ENCODE results near the gene FBXO46. TPM values are rescaled to one million over a fixed set of nuclear protein-coding genes. Genes with fewer than 3 reads are reported as not detected.
A peak's percentile ranks its signal among the peaks of the same experiment; 100 is the strongest.

Gene FBXO46
- 6.8 TPM for total RNA-seq
- polyA plus RNA-seq: 18.8 TPM
- long read RNA-seq, donor 1, partial matches to known transcripts: 0 of 1 reads
- long read RNA-seq, donor 1, other reads (novel, unspliced or antisense): 0 of 1 reads
- long read RNA-seq, donor 2, transcript FBXO46-201 (2 exons, 3,001 nt): major isoform, 6 of 8 reads
- long read RNA-seq, donor 2, partial matches to known transcripts: 0 of 8 reads
- long read RNA-seq, donor 2, other reads (novel, unspliced or antisense): 0 of 8 reads
- long read RNA-seq, donor 3, partial matches to known transcripts: 28 of 30 reads
- long read RNA-seq, donor 3, other reads (novel, unspliced or antisense): 0 of 30 reads
- long read RNA-seq, donor 4, partial matches to known transcripts: 0 of 2 reads
- long read RNA-seq, donor 4, other reads (novel, unspliced or antisense): 0 of 2 reads
- long read RNA-seq, donor 5, partial matches to known transcripts: 0 of 3 reads
- long read RNA-seq, donor 5, other reads (novel, unspliced or antisense): 0 of 3 reads
- long read RNA-seq, donor 6, partial matches to known transcripts: 0 of 5 reads
- long read RNA-seq, donor 6, other reads (novel, unspliced or antisense): 0 of 5 reads
- long read RNA-seq, donor 7, partial matches to known transcripts: 0 of 4 reads
- long read RNA-seq, donor 7, other reads (novel, unspliced or antisense): 0 of 4 reads
- long read RNA-seq, donor 8: 0 reads
- long read RNA-seq, donor 9: 0 reads
- long read RNA-seq, donor 10, partial matches to known transcripts: 0 of 1 reads
- long read RNA-seq, donor 10, other reads (novel, unspliced or antisense): 0 of 1 reads

GRCh38 chr19:45730368-45731288, at the start of gene FBXO46:
Gene FBXO46 (minus strand): TSS chr19:45730896. CDS start chr19:45713495, 17,401 bp downstream.
- H3K9me3 ChIP-seq (ENCODE audit: control insufficient read depth in 2 of 2, insufficient read depth in 1 of 2, low read length in 1 of 2): no peaks in the 10 kb centered on the region
- WGBS: 2% methylated on average over 48 of the region's 48 CpGs
- peaks cover 8 to 14% of the 10 kb centered on the region in 2 donors for H3K4me1 ChIP-seq (ENCODE audit: control insufficient read depth in 2 of 2, insufficient read depth in 2 of 2, low read length in 2 of 2)
- H3K36me3 ChIP-seq (ENCODE audit: control insufficient read depth in 2 of 2, insufficient read depth in 2 of 2, low read length in 1 of 2): no peaks in the 10 kb centered on the region
- H3K4me3 ChIP-seq (ENCODE audit: low read length in 2 of 2): peak within 1 kb of the TSS; percentile 80 to 87
- H3K27ac ChIP-seq (ENCODE audit: low read depth in 1 of 2, low read length in 1 of 2): peak within 1 kb of the TSS; percentile 9 to 45
- H3K27me3 ChIP-seq (ENCODE audit: control insufficient read depth in 2 of 2, insufficient read depth in 1 of 2, low read length in 1 of 2): no peaks in the 10 kb centered on the region
- peak; percentile 81 to 98 (median 93) for DNase-seq (ENCODE audit: low read depth in 6 of 9, low spot score in 9 of 9)

DNA sequence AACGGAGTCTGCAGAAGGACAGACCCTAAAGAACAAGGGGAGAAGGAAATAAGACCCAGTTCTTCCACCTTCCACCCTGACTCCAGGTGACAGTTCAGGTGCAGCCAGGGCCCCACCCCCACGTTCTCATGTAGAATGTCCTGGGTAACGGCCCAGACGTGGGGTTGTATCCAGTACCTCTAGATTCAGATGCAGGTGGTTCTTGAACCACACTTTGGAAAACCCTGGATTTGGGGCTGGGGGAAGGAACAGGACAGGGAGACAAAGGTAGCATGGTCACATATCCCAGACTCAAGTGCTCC, 49.4 kb upstream of the FBXO46 start:
- Histone ChIP-seq H3K27me3 (ENCODE audit: control insufficient read depth in 2 of 2, insufficient read depth in 1 of 2, low read length in 1 of 2) (peaks cover 2 to 64% of the 10 kb centered on the region in 2 donors), H3K9me3 (ENCODE audit: control insufficient read depth in 2 of 2, insufficient read depth in 1 of 2, low read length in 1 of 2) (peaks cover 0 to 4% of the 10 kb centered on the region in 2 donors), H3K27ac (ENCODE audit: low read depth in 1 of 2, low read length in 1 of 2) (no peak overlapping the region), H3K4me3 (ENCODE audit: low read length in 2 of 2) (no peak overlapping the region), H3K36me3 (ENCODE audit: control insufficient read depth in 2 of 2, insufficient read depth in 2 of 2, low read length in 1 of 2) (peaks cover 17 to 24% of the 10 kb centered on the region in 2 donors), H3K4me1 (ENCODE audit: control insufficient read depth in 2 of 2, insufficient read depth in 2 of 2, low read length in 2 of 2) (peaks cover 11 to 16% of the 10 kb centered on the region in 2 donors)
- DNase-seq (ENCODE audit: low read depth in 6 of 9, low spot score in 9 of 9): no peak
- WGBS: 37% methylated on average over 4 of the region's 4 CpGs

GRCh38 chr19:45779231-45780145, 48.8 kb upstream of the FBXO46 start:
- Histone ChIP-seq H3K4me1 (ENCODE audit: control insufficient read depth in 2 of 2, insufficient read depth in 2 of 2, low read length in 2 of 2) (peaks cover 11 to 16% of the 10 kb centered on the region in 2 donors), H3K27ac (ENCODE audit: low read depth in 1 of 2, low read length in 1 of 2) (no peak overlapping the region), H3K4me3 (ENCODE audit: low read length in 2 of 2) (peak overlapping the region; percentile 7 to 32), H3K9me3 (ENCODE audit: control insufficient read depth in 2 of 2, insufficient read depth in 1 of 2, low read length in 1 of 2) (peaks cover 0 to 4% of the 10 kb centered on the region in 2 donors), H3K27me3 (ENCODE audit: control insufficient read depth in 2 of 2, insufficient read depth in 1 of 2, low read length in 1 of 2) (peaks cover 2 to 60% of the 10 kb centered on the region in 2 donors), H3K36me3 (ENCODE audit: control insufficient read depth in 2 of 2, insufficient read depth in 2 of 2, low read length in 1 of 2) (peaks cover 15 to 19% of the 10 kb centered on the region in 2 donors)
- 7% methylated on average over 48 of the region's 48 CpGs for WGBS
- DNase-seq (ENCODE audit: low read depth in 6 of 9, low spot score in 9 of 9): peak in 6 of 9 donors; percentile 45 to 77 (median 60)

DNA sequence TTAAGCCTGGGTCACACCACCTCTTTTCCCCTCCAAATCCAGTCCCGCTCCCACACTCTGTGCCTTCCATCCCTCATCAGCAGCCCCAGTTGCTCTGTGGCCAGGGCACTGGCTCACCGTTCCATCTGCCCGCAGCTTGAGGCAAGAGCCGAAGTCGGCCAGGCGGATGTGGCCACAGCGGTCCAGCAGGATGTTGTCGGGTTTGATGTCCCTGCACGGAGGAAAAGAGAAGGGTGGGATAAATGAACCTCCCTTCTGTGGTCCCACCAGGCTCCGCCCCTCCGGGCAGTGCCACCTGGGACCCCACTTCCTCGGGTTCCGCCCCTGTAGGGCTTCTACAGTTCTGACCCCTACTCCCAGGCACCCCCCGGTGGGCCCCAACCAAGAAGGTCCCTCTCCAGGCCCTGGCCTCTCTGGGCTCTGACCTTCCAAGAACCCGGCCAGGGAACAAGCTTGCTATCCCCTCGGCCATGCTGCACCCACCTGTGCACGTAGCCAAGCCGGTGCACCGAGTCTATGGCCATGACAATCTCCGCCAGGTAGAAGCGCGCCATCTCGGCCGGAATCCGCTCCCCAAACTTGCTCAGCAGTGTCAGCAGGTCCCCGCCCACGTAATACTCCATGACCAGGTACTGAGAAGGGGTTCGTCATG, 47.4 kb upstream of the FBXO46 start:
- Histone ChIP-seq H3K4me1 (ENCODE audit: control insufficient read depth in 2 of 2, insufficient read depth in 2 of 2, low read length in 2 of 2) (peaks cover 11 to 21% of the 10 kb centered on the region in 2 donors), H3K4me3 (ENCODE audit: low read length in 2 of 2) (no peak overlapping the region), H3K27me3 (ENCODE audit: control insufficient read depth in 2 of 2, insufficient read depth in 1 of 2, low read length in 1 of 2) (peaks cover 2 to 52% of the 10 kb centered on the region in 2 donors), H3K9me3 (ENCODE audit: control insufficient read depth in 2 of 2, insufficient read depth in 1 of 2, low read length in 1 of 2) (peaks cover 0 to 4% of the 10 kb centered on the region in 2 donors), H3K27ac (ENCODE audit: low read depth in 1 of 2, low read length in 1 of 2) (no peak overlapping the region), H3K36me3 (ENCODE audit: control insufficient read depth in 2 of 2, insufficient read depth in 2 of 2, low read length in 1 of 2) (peaks cover 15% of the 10 kb centered on the region in 2 donors)
- 97% methylated on average over 28 of the region's 28 CpGs for WGBS
- DNase-seq (ENCODE audit: low read depth in 6 of 9, low spot score in 9 of 9): no peak

GRCh38 chr19:45777395-45777961, 46.8 kb upstream of the FBXO46 start:
- peaks cover 2 to 52% of the 10 kb centered on the region in 2 donors for H3K27me3 ChIP-seq (ENCODE audit: control insufficient read depth in 2 of 2, insufficient read depth in 1 of 2, low read length in 1 of 2)
- DNase-seq (ENCODE audit: low read depth in 6 of 9, low spot score in 9 of 9): no peak
- H3K4me1 ChIP-seq (ENCODE audit: control insufficient read depth in 2 of 2, insufficient read depth in 2 of 2, low read length in 2 of 2): peaks cover 11 to 26% of the 10 kb centered on the region in 2 donors
- H3K4me3 ChIP-seq (ENCODE audit: low read length in 2 of 2): no peak overlapping the region
- no peaks in the 10 kb centered on the region for H3K9me3 ChIP-seq (ENCODE audit: control insufficient read depth in 2 of 2, insufficient read depth in 1 of 2, low read length in 1 of 2)
- 98% methylated on average over 34 of the region's 34 CpGs for WGBS
- no peak overlapping the region for H3K27ac ChIP-seq (ENCODE audit: low read depth in 1 of 2, low read length in 1 of 2)
- peaks cover 15% of the 10 kb centered on the region in 2 donors for H3K36me3 ChIP-seq (ENCODE audit: control insufficient read depth in 2 of 2, insufficient read depth in 2 of 2, low read length in 1 of 2)

- peaks cover 15 to 19% of the 10 kb centered on the region in 2 donors for H3K36me3 ChIP-seq (ENCODE audit: control insufficient read depth in 2 of 2, insufficient read depth in 2 of 2, low read length in 1 of 2)
- no peak overlapping the region for H3K27ac ChIP-seq (ENCODE audit: low read depth in 1 of 2, low read length in 1 of 2)
Observed at GRCh38 chr19:45774765-45775164, 44.1 kb upstream of the FBXO46 start.

DNA sequence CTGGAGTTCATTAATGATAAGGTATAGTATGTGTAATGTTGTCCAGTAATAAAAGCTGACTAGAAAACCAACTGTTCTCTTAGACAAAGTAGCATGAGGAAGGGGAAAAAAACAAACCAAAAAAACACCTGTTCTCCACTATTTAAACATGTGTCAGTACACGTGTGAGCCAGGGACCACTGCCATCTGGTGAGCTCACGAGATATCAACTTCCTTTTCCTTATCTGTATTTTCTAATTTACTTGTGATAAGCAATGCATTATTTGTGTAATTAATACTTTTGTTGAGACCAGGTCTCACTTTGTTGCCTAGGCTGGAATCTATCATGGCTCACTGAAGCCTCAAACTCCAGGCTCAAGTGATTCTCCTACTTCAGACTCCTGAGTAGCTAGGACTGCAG, 42.7 kb upstream of the FBXO46 start:
- Histone ChIP-seq H3K27ac (ENCODE audit: low read depth in 1 of 2, low read length in 1 of 2) (no peak overlapping the region), H3K36me3 (ENCODE audit: control insufficient read depth in 2 of 2, insufficient read depth in 2 of 2, low read length in 1 of 2) (peaks cover 15 to 19% of the 10 kb centered on the region in 2 donors), H3K4me1 (ENCODE audit: control insufficient read depth in 2 of 2, insufficient read depth in 2 of 2, low read length in 2 of 2) (peaks cover 4 to 39% of the 10 kb centered on the region in 2 donors), H3K9me3 (ENCODE audit: control insufficient read depth in 2 of 2, insufficient read depth in 1 of 2, low read length in 1 of 2) (no peaks in the 10 kb centered on the region), H3K27me3 (ENCODE audit: control insufficient read depth in 2 of 2, insufficient read depth in 1 of 2, low read length in 1 of 2) (peaks cover 2 to 36% of the 10 kb centered on the region in 2 donors), H3K4me3 (ENCODE audit: low read length in 2 of 2) (no peak overlapping the region)
- 3% methylated on average over 2 of the region's 2 CpGs for WGBS
- DNase-seq (ENCODE audit: low read depth in 6 of 9, low spot score in 9 of 9): peak in 1 of 9 donors; percentile 42

More at GRCh38 chr19:45774765-45775164, 44.1 kb upstream of the FBXO46 start:
- Histone ChIP-seq H3K9me3 (ENCODE audit: control insufficient read depth in 2 of 2, insufficient read depth in 1 of 2, low read length in 1 of 2) (no peaks in the 10 kb centered on the region), H3K4me3 (ENCODE audit: low read length in 2 of 2) (no peak overlapping the region), H3K4me1 (ENCODE audit: control insufficient read depth in 2 of 2, insufficient read depth in 2 of 2, low read length in 2 of 2) (peaks cover 15 to 43% of the 10 kb centered on the region in 2 donors), H3K27me3 (ENCODE audit: control insufficient read depth in 2 of 2, insufficient read depth in 1 of 2, low read length in 1 of 2) (peaks cover 0 to 40% of the 10 kb centered on the region in 2 donors)
- WGBS: 90% methylated on average over 9 of the region's 9 CpGs
- DNase-seq (ENCODE audit: low read depth in 6 of 9, low spot score in 9 of 9): no peak

All from thymus (tissue), 14 donors.